ENCODE measurements around the gene SEC16A.

The SEC16A gene

DNA sequence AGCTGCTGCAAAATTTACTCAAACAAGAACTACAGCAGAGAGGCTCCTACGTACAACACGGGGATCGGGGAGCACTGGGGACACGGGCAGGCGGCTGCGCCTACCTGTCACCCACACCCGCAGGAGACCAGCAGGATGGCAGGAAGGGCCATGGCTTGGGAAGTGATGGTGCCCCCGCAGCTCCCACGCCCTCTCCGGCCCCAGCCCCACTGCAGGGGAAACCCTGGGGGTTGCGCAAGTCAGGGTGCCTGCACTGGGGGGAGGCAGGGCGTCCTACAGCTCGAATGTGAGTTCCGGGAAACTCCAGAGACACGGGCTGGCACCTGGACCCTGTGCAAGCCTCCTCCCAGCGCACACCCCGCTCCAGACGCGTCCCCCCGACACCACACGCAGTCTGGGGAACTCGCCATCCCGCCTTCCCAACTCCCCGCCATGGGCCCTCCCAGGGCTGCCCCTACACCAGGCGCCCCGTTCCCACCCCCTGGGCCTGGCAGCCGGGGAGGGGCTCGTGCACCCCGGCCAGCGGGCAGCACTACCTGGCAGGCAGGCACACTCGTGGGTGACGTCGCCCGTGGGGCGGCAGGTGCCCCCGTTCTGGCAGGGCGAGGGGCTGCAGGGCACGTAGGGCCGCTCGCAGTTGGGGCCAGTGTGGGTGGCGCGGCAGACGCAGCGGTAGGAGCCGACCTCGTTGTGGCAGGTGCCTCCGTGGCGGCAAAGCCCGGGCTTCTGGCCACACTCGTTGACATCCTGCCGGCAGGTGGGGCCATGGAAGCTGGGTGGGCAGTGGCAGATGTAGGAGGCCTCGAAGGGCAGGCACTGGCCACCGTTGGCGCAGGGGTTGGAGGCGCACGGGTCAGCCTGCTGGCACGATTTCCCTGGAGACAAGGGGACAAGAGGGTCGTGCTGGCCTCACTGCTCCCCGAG lies 39.7 kb upstream of the SEC16A start:
- H3K4me3 ChIP-seq (replicated peaks; ENCODE audit: low read depth, low read length), result no peak overlapping the region
- TF ChIP-seq, protein P1, sequence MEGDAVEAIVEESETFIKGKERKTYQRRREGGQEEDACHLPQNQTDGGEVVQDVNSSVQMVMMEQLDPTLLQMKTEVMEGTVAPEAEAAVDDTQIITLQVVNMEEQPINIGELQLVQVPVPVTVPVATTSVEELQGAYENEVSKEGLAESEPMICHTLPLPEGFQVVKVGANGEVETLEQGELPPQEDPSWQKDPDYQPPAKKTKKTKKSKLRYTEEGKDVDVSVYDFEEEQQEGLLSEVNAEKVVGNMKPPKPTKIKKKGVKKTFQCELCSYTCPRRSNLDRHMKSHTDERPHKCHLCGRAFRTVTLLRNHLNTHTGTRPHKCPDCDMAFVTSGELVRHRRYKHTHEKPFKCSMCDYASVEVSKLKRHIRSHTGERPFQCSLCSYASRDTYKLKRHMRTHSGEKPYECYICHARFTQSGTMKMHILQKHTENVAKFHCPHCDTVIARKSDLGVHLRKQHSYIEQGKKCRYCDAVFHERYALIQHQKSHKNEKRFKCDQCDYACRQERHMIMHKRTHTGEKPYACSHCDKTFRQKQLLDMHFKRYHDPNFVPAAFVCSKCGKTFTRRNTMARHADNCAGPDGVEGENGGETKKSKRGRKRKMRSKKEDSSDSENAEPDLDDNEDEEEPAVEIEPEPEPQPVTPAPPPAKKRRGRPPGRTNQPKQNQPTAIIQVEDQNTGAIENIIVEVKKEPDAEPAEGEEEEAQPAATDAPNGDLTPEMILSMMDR (IDR thresholded peaks at IDR 0.05; ENCODE audit: low read length, missing control alignments), result no peak
- no peak for DNase-seq (ENCODE audit: low read depth)

GRCh38 chr9:136521537-136521936 lies 38.7 kb upstream of the SEC16A start:
- DNase-seq (ENCODE audit: low read depth), result no peak
- TF ChIP-seq, protein P1 (IDR thresholded peaks at IDR 0.05; ENCODE audit: low read length, missing control alignments), result no peak
- H3K4me3 ChIP-seq (replicated peaks; ENCODE audit: low read depth, low read length), result no peak overlapping the region

DNA sequence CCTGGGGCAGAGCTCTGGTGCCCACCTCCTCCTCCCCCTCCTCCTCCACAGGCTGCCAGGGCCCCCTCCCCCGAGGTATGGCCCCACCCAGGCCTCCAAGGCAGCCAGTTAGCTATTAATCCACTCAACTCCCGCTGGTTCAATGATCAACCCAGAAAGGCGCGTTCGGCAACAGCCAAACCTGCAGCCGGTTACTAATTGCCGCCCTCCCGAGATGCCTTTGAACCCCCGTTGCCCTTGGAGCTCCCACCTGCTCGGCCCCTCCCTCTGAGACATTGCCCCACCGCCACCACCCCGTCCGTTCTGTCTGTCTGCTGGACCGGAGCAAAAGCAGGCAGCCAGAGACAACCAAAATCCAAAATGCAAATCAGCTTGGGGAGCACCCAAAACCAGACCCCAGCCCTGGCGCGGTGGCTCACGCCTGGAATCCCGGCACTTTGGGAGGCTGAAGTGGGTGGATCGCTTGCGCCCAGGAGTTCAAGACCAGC lies 37.3 kb upstream of the SEC16A start:
- H3K4me3 ChIP-seq (replicated peaks; ENCODE audit: low read depth, low read length), result no peak overlapping the region
- TF ChIP-seq, protein P1 (IDR thresholded peaks at IDR 0.05; ENCODE audit: low read length, missing control alignments), result no peak
- DNase-seq (ENCODE audit: low read depth), result no peak

DNA sequence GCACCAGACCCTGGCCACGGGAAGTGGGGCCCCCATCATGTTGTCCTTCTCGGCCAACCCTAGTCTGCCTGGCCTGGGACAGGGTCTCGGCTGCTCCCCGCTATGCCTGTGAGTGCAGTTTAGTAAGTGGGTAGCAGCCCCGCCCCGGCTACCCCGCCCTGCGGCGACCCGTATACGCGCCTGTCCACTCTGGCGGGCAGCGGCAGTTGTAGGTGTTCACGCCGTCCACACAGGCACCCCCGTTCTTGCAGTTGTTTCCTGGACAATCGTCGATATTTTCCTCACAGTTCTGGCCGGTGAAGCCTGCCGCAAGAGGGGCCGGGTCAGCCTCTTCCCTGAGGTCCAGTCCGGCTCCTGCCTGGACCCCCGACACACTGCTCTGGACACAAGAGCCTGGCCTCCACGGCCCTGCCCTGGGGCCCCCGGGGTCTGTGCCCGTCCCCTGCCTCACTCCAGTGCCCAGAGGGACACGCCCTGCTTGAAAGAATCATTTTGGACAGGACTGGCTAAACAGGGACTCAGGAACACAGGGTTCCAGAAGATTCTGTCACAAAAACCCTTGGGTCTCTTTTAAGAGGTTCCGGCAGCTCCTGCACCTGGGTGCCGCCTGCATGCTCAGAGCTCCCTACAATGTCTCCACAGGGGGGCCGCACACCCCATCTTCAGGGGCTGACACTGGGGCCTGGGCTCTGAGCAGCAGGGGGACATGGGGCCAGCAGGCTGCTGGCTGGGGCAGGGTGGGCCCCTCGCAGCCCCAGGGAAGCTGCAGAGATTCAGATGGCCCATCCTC lies 36.6 kb upstream of the SEC16A start:
- no peak overlapping the region for H3K4me3 ChIP-seq (replicated peaks; ENCODE audit: low read depth, low read length)

GRCh38 chr9:136518623-136519022 lies 35.8 kb upstream of the SEC16A start:
- no peak overlapping the region for H3K4me3 ChIP-seq (replicated peaks; ENCODE audit: low read depth, low read length)
- DNase-seq (ENCODE audit: low read depth), result no peak
- TF ChIP-seq, protein P1 (IDR thresholded peaks at IDR 0.05; ENCODE audit: low read length, missing control alignments), result no peak

More for the DNA sequence above, 36.6 kb upstream of the SEC16A start:
- TF ChIP-seq, protein P1 (IDR thresholded peaks at IDR 0.05; ENCODE audit: low read length, missing control alignments), result no peak
- no peak for DNase-seq (ENCODE audit: low read depth)

- no peak for DNase-seq (ENCODE audit: low read depth)
- TF ChIP-seq, protein P1 (IDR thresholded peaks at IDR 0.05; ENCODE audit: low read length, missing control alignments), result no peak
- no peak overlapping the region for H3K4me3 ChIP-seq (replicated peaks; ENCODE audit: low read depth, low read length)
These were observed 35.1 kb upstream of the SEC16A start for GRCh38 chr9:136517950-136518349.

Data from fibroblast of pulmonary artery (primary cell).